HG02970 (cell line): Measurements from ENCODE around the gene PTGDS.

Source experiments
- ATAC-seq: cut with Tn5 transposase; IDR thresholded peaks from one replicate; pipeline ENCODE4 v1.9.1; 2021; ENCODE audit warnings: mild to moderate bottlenecking, moderate library complexity, moderate number of reproducible peaks; ENCODE audit not compliant: unreplicated experiment, low FRiP score

Gene PTGDS

DNA sequence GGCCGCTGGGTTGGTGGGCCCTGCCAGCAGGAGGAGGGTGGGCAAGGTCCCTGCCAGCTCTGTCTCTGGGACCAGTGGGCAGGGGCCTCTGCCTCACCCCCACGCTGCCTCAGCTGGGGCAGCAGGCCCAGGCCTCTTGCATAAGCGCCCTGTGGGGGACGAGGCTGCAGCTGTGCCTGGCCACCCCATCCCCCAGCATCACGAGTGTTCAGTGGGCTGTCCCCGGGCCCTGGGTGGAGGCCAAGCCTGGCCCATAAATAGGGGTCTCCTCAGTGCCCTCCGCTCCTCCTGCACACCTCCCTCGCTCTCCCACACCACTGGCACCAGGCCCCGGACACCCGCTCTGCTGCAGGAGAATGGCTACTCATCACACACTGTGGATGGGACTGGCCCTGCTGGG lies at the start of gene PTGDS:
Gene PTGDS, plus strand, starts transcription at position 282 of the 400 bp plus-strand sequence. Its CDS starts 75 bp downstream, at position 357.
- ATAC-seq, result no peak

DNA sequence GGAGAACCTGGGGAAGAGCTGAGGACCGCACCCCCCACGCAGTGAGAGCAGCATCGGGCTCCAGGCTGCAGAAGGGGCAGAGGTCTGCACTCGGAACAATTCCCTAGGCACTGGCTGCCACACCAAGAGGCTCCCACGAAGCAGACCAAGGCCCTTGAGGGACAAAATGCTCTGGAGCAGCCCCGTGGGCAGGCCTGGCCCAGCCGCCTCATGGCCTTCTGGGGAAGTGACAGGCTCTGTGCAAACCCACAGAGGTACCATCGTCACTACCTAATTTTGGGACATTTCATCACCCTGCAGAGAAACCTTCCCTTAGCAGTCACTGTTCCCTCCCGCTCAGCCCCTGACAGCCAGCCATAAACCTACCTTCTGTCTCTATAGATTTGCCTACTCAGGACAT lies 48.7 kb upstream of the PTGDS start:
- no peak for ATAC-seq

DNA sequence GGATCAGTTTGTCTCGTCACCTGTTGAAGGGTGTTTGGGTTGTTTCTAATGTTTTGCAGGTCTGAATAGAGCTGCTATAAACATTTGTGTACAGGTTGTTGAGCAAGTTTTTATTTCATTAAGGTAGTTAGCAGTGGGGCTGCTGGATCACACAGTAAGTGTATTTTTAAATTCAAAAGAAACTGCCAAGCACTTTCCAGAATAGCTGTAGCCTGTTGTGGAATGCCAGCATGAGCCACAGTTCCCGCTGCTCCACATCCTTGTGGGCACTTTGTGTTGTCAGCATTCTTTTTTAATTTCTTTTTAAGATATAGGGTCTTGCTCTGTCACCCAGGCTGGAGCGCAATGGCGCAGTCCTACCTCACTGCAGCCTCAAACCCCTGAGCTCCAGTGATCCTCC lies 47.3 kb upstream of the PTGDS start:
- ATAC-seq, result no peak

DNA sequence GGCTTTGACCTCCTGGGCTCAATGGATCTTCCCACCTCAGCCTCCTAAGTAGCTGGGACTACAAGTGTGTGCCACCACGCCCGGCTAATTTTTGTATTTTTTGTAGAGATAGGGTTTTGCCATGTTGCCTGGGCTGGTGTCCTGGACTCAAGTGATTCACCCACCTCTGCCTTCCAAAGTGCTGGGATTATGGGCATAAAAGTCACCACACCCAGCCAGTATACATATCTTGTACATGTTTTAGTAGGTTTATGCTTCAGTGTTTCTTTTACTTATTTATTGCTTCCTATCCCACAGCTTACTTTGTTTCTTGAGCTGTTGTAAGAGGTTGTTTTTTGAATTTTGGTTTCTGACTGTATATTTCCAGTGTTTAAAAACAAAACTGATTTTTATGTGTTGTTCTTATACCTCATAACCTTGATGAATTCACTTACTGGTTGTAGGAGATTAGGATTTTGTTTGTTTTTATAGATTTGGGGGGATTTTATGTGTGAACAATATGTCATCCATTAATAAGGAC lies 45.6 kb upstream of the PTGDS start:
- no peak for ATAC-seq

DNA sequence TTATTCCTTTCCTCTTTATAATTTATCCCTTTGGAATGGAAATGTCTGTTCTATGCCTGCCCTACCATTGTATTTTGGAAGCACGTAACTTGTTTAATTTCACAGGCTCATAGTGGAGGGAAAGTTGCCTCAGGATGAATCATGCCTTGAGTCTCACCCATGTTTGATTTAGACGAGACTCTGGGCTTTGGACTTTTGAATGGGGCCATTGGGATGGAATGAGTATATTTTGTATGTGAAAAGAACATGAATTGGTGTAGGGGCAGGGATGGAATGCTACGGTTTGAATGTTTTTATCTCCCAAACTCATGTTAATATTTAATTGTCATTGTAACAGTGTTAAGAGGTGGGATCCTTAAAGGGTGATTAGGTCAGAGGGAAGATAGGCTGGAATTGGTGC lies 43.0 kb upstream of the PTGDS start:
- ATAC-seq, result no peak

- ATAC-seq, result no peak
Measured at GRCh38 chr9:136935651-136936050, 41.7 kb upstream of the PTGDS start.

- no peak for ATAC-seq
Measured at GRCh38 chr9:136936645-136937170, 40.6 kb upstream of the PTGDS start.

DNA sequence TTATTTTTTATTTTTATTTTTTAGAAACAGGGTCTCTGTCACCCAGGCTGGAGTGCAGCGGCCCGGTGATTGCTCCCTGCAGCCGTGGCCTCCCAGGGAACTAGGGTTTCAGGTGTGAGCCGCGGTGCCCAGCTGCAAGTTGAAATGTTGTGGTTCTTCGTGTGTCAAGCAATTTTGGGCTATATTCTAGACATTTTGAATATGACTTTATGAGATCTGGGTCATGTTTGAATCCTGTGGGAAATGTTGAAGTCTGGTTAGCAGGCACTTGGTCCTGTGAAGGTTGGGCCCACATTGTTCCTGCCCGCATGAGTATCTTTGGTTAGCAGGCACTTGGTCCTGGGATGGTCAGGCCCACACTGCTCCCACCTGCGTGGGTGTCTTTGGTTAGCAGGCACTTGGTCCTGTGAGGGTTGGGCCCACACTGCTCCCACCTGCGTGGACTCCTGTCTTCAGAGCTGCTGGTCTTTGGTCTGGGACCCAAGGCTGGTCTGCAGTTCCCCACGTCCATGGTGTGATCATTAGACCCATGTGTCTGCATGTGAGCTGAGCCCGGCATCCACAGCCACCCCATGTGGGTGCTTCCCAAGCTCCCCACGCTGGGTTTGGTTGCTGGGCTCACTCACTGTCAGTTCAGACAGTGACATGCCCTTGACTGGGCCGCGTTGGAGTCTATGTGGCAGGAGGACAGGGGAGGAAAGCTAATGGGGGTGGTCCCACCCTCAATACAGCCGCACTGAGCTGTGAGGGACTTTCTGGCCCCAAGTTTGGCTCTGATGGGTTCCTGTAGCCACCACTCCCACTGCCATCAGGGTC lies 39.9 kb upstream of the PTGDS start:
- ATAC-seq, result no peak

GRCh38 chr9:136939431-136939995 lies 37.8 kb upstream of the PTGDS start:
- no peak for ATAC-seq

DNA sequence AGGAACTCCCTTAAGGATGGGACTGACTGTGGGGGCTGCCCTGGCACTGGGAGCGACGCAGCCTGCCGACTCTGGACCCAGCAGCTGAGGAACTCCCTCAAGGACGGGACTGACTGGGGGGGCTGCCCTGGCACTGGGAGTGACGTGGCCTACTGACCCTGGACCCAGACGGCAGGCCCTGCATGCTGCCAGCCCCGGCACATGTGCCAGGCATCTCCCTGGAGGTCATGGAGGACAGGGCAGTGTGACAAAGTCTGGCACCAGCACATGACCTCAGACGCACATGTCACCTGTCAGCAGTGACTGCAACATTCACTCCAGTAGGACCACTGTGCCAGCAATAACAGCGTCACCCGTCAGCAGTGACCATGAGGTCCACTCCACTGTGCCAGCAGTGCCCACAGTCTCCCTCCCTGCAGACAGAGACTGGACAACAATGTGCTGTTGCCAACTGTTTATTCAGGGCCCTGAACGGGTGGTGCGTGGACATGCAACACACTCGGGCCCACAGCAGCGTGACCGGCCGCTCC lies 37.2 kb upstream of the PTGDS start:
- ATAC-seq, result no peak

- ATAC-seq, result no peak
Measured at GRCh38 chr9:136940526-136941230, 36.6 kb upstream of the PTGDS start.

GRCh38 chr9:136941231-136942111 lies 35.8 kb upstream of the PTGDS start:
- no peak for ATAC-seq

DNA sequence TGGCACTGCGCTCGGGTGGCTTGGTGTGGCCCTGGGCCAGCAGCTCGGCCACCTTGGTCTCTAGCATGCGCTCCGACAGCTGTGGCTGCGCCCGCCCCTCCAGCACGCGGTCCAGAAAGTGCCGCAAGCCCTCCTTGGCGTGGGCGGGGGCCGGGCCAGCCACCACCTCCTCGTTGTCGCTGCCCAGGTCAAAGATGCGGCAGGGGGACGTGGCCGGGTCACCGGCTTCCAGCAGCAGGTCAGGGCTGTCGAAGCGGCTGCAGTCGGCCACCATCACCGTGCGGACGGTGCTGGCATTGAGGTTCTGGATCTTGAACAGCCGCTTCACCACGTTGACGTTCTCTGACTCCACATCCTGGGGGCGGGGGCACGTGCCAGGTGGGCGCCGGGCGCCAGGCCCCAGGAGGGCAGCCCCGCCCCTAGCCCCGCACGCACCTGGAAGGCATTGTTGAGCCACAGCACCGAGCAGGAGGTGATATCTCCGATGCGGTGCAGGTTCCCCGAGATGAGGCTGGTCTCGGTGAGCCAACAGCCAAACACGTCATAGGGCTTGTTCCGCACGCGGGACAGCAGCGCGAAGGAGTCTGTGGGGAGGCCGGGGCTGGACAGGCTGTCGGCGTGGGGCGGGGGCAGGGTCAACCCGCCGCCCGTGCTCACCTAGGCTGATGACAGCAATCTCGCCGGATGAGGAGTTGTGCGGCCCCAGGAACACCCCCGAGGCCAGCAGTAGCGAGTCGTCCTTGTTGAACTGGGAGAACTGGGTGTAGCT lies 35.0 kb upstream of the PTGDS start:
- no peak for ATAC-seq

DNA sequence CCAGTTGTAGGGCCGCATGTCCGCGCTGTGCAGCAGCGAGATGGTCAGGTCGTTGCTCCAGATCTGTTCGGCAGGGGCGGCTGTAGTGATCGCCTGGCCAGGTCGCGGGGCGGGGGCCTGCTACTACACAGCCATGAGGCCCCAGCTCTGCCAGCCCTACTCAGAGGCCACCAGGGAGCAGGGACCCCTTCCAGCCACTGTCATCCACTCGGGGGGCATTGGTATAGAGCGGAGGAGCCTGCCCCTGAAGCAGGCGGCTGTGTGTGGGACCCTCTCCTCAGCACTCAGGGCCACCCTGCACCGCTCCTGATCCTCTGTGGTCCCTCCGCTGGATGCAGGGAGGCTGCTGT lies 34.4 kb upstream of the PTGDS start:
- ATAC-seq, result no peak

- peak; percentile 13 for ATAC-seq
Measured at GRCh38 chr9:136943291-136944211, 33.8 kb upstream of the PTGDS start.

- no peak for ATAC-seq
Measured at GRCh38 chr9:136944212-136944518, 33.1 kb upstream of the PTGDS start.

DNA sequence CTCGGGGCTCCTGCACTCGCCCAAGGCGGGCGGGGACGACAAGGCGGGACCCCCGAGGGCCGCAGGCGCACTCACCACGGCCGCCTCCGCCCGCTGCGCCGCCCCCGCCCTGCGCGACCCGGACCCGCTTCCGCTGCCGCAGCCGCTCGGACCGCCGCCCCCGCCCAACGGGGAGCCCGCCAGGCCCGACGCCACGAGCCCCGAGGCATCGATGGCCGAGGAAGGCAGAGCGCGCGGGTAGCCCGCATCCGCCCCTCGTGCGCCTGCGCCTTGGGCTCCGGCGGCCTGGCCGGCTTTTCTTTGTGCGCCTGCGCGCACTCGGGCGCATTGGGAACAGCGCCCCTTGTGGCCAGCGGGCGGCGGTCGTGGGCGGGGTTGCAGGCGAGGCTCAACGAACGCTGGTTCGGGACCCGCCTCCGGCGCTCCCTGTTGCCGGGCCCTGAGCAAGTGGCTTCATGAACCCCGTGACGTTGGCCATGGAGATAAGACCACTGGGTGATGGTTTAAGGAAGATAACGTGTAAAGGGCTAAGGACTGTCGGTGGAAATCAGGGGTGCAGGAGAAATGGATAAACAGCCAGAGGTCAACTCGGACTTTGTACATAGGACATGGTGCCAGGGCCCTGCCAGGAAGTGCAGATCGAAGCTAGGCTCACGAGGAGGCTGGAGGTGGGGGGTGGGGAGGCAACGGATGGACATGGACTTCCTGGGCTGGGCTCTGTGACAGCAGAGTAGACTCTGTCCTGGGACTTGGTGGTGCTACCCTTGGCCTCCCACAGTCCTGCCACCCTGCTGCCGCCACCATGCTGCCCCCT lies 32.6 kb upstream of the PTGDS start, which contains the start of the genes C8G and FBXW5:
Gene C8G, plus strand, starts transcription at position 725 of the 814 bp plus-strand sequence. Its CDS starts 78 bp downstream, at position 803.
Gene FBXW5, minus strand, starts transcription at position 220 of the 814 bp plus-strand sequence. CDS start 655 bp downstream, outside the sequence.
- peak; percentile 86 for ATAC-seq
